ENCODE results near the gene RFESD. TPM values are rescaled to one million over a fixed set of nuclear protein-coding genes. Genes with fewer than 3 reads are reported as not detected.

Gene RFESD
- total and polyA plus RNA-seq, 2 of the 4 experiments (the other 2 are of a cell fraction) = 1.5 to 2.7 TPM

DNA sequence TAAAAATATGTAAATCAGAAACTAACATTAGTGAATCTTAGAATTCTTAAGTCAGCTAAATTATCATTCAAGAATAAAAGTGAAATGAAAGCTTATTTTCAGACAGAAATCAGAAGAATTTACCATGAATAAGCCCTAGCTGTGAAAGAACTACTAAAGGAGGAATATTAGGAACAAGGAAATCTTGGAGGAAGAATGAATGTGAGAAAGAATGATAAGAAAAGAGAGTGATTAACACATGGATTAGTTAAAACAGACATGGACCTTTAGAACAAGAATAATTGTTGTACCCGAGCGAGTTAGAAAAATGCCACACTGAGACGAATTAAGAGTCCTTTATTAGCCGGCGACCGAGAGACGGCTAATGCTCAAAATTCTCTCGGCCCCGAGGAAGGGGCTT, 60.5 kb downstream of the RFESD start:
- H3K79me1 ChIP-seq (ENCODE audit: low read depth in 1 of 2, low read length in 2 of 2) = no peaks in the 10 kb centered on the region; a peak in 1 of 4 replicates
- POLR2A ChIA-PET (ENCODE audit: unreplicated experiment) = no interaction called here
- ATAC-seq (ENCODE audit: low read depth) = no peak
- H3K18ac ChIP-seq (ENCODE audit: low read depth, low read length) = no peak overlapping the region
- no peak overlapping the region for H2BK20ac ChIP-seq (ENCODE audit: low read depth, low read length)
- no peak overlapping the region for H3K4ac ChIP-seq (ENCODE audit: low read depth, low read length)
- H4K91ac ChIP-seq (ENCODE audit: insufficient read depth, low read depth, low read length) = no peak overlapping the region
- H4K8ac ChIP-seq (ENCODE audit: low read depth in 2 of 2, low read length in 2 of 2) = no peak overlapping the region
- CTCF ChIA-PET = no interaction called here
- no peaks in the 10 kb centered on the region for H3K27me3 ChIP-seq (ENCODE audit: control insufficient read depth, insufficient read depth, low read length)
- no peak overlapping the region for H2AFZ ChIP-seq (replicated peaks; ENCODE audit: low read length, poor library complexity)
- no peak overlapping the region for H2AK9ac ChIP-seq (replicated peaks; ENCODE audit: low read depth, low read length, poor library complexity)
- no TSS peak for BruUV-seq (replicated peaks)
- no peak overlapping the region for H3K14ac ChIP-seq (replicated peaks; ENCODE audit: low read depth, low read length)
- no peak overlapping the region for H3K23ac ChIP-seq (ENCODE audit: low read depth, low read length)
- intact Hi-C loops (cut with micrococcal nuclease) = no loop called here
- H3K4me2 ChIP-seq (ENCODE audit: low read depth, low read length) = no peak overlapping the region
- 74% methylated on average over 3 of the region's 9 CpGs; no CpG with 5 or more reads in 1 of the 2 experiments for WGBS, 2 experiments (ENCODE audit: extremely low coverage in 2 of 2, insufficient read length in 1 of 2)
- H4K20me1 ChIP-seq (ENCODE audit: insufficient read depth, low read length) = no peaks in the 10 kb centered on the region
- no peaks in the 10 kb centered on the region; the same call in 1 of the 2 replicates for H3K9me1 ChIP-seq (ENCODE audit: insufficient read depth, low read length)
- no peak overlapping the region for H2BK120ac ChIP-seq (ENCODE audit: low read depth, low read length)
- in situ Hi-C loops (cut with MboI; ENCODE audit: low sequenced_read_pairs) = no loop called here
- dilution Hi-C loops (cut with HindIII; ENCODE audit: low sequenced_read_pairs, unreplicated experiment) = no loop called here
- H4K5ac ChIP-seq (ENCODE audit: low read depth, low read length) = no peak overlapping the region
- no peaks in the 10 kb centered on the region for H3K36me3 ChIP-seq (ENCODE audit: control insufficient read depth, insufficient read depth, low read length)
- DNase-seq = no peak
- no peaks in the 10 kb centered on the region; the same call in 1 of the 2 replicates for H3K4me1 ChIP-seq (ENCODE audit: control insufficient read depth, insufficient read depth, low read length)
- H3K9ac ChIP-seq (ENCODE audit: low read depth, low read length) = no peak overlapping the region
- H2AK5ac ChIP-seq (ENCODE audit: low read depth, low read length) = no peak overlapping the region
- TF ChIP-seq BHLHE40 (IDR thresholded peaks at IDR 0.05; ENCODE audit: low read depth, low read length) (no peak), RFX5 (IDR thresholded peaks at IDR 0.05; ENCODE audit: low read depth, low read length) (no peak), MAFK (IDR thresholded peaks at IDR 0.05; ENCODE audit: low read depth, low read length) (no peak), CHD1 (IDR thresholded peaks at IDR 0.05; ENCODE audit: low read depth, low read length) (no peak), RCOR1 (IDR thresholded peaks at IDR 0.05; ENCODE audit: insufficient replicate concordance, low read length) (no peak), FOS (IDR thresholded peaks at IDR 0.05; ENCODE audit: low read depth, low read length) (no peak), MAZ (IDR thresholded peaks at IDR 0.05; ENCODE audit: borderline replicate concordance, low read depth, low read length) (no peak), NFE2L2 (IDR thresholded peaks at IDR 0.05; ENCODE audit: low read depth, low read length) (no peak), MXI1 (IDR thresholded peaks at IDR 0.05; ENCODE audit: borderline replicate concordance, low read depth, low read length) (no peak), POLR2A (IDR thresholded peaks at IDR 0.05; ENCODE audit: low read depth, low read length) (no peak), USF2 (IDR thresholded peaks at IDR 0.05; ENCODE audit: low read depth, low read length) (no peak), CEBPB (IDR thresholded peaks at IDR 0.05; ENCODE audit: low read depth, low read length) (no peak), ELK1 (IDR thresholded peaks at IDR 0.05; ENCODE audit: borderline replicate concordance, low read depth, low read length) (no peak), RAD21 (IDR thresholded peaks at IDR 0.05; ENCODE audit: low read length) (no peak), SMC3 (IDR thresholded peaks at IDR 0.05; ENCODE audit: low read depth, low read length) (no peak)
- TF ChIP-seq, protein P1, sequence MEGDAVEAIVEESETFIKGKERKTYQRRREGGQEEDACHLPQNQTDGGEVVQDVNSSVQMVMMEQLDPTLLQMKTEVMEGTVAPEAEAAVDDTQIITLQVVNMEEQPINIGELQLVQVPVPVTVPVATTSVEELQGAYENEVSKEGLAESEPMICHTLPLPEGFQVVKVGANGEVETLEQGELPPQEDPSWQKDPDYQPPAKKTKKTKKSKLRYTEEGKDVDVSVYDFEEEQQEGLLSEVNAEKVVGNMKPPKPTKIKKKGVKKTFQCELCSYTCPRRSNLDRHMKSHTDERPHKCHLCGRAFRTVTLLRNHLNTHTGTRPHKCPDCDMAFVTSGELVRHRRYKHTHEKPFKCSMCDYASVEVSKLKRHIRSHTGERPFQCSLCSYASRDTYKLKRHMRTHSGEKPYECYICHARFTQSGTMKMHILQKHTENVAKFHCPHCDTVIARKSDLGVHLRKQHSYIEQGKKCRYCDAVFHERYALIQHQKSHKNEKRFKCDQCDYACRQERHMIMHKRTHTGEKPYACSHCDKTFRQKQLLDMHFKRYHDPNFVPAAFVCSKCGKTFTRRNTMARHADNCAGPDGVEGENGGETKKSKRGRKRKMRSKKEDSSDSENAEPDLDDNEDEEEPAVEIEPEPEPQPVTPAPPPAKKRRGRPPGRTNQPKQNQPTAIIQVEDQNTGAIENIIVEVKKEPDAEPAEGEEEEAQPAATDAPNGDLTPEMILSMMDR (conservative IDR thresholded peaks at IDR 0.05; ENCODE audit: low read depth, low read length) = no peak
- H3K4me3 ChIP-seq (ENCODE audit: insufficient read depth, low read depth, low read length) = no peak overlapping the region
- no peaks in the 10 kb centered on the region for H3K9me3 ChIP-seq (ENCODE audit: control insufficient read depth, insufficient read depth, low read length)
- no peak overlapping the region for H3K56ac ChIP-seq (ENCODE audit: extremely low read depth, insufficient read depth, low read length)
- no peak overlapping the region for H2BK5ac ChIP-seq (ENCODE audit: low read depth, low read length, poor library complexity, severe bottlenecking)
- H3K27ac ChIP-seq (ENCODE audit: insufficient read depth, low read length) = no peak overlapping the region
- no peak overlapping the region for H2BK15ac ChIP-seq (ENCODE audit: low read depth, low read length)

All from IMR-90 (cell line).